ENCODE results near the gene RALGAPA2.
A peak's percentile ranks its signal among the peaks of the same experiment; 100 is the strongest.

Gene RALGAPA2

GRCh38 chr20:20731000-20731944 lies 18.8 kb upstream of the RALGAPA2 start:
- POLR2A ChIA-PET = no interaction called here
- no peak overlapping the region for H3K4me3 ChIP-seq (ENCODE audit: low read depth, low read length)
- no peak for DNase-seq (ENCODE audit: low read depth, low spot score)
- CTCF ChIA-PET = no interaction called here
- TF ChIP-seq, protein P1, sequence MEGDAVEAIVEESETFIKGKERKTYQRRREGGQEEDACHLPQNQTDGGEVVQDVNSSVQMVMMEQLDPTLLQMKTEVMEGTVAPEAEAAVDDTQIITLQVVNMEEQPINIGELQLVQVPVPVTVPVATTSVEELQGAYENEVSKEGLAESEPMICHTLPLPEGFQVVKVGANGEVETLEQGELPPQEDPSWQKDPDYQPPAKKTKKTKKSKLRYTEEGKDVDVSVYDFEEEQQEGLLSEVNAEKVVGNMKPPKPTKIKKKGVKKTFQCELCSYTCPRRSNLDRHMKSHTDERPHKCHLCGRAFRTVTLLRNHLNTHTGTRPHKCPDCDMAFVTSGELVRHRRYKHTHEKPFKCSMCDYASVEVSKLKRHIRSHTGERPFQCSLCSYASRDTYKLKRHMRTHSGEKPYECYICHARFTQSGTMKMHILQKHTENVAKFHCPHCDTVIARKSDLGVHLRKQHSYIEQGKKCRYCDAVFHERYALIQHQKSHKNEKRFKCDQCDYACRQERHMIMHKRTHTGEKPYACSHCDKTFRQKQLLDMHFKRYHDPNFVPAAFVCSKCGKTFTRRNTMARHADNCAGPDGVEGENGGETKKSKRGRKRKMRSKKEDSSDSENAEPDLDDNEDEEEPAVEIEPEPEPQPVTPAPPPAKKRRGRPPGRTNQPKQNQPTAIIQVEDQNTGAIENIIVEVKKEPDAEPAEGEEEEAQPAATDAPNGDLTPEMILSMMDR (IDR thresholded peaks at IDR 0.05; ENCODE audit: insufficient read depth, low read length, missing control alignments) = no peak

GRCh38 chr20:20729563-20729962 lies 17.1 kb upstream of the RALGAPA2 start:
- ChIA-PET CTCF (no interaction called here), POLR2A (interaction anchor here (0.6 kb wide), 1 partner anchor 10 kb away, joined by 3 read pairs; no protein-coding TSS in a partner anchor)
- no peak overlapping the region for H3K4me3 ChIP-seq (ENCODE audit: low read depth, low read length)
- TF ChIP-seq, protein P1 (IDR thresholded peaks at IDR 0.05; ENCODE audit: insufficient read depth, low read length, missing control alignments) = no peak
- DNase-seq (ENCODE audit: low read depth, low spot score) = no peak

GRCh38 chr20:20721489-20721888 lies 9.0 kb upstream of the RALGAPA2 start:
- no peak for DNase-seq (ENCODE audit: low read depth, low spot score)
- POLR2A ChIA-PET = no interaction called here
- CTCF ChIA-PET = no interaction called here
- TF ChIP-seq, protein P1 (IDR thresholded peaks at IDR 0.05; ENCODE audit: insufficient read depth, low read length, missing control alignments) = no peak
- H3K4me3 ChIP-seq (ENCODE audit: low read depth, low read length) = no peak overlapping the region

GRCh38 chr20:20720158-20720557 lies 7.7 kb upstream of the RALGAPA2 start:
- ChIA-PET CTCF (no interaction called here), POLR2A (no interaction called here)
- no peak overlapping the region for H3K4me3 ChIP-seq (ENCODE audit: low read depth, low read length)
- no peak for DNase-seq (ENCODE audit: low read depth, low spot score)
- TF ChIP-seq, protein P1 (IDR thresholded peaks at IDR 0.05; ENCODE audit: insufficient read depth, low read length, missing control alignments) = no peak

DNA sequence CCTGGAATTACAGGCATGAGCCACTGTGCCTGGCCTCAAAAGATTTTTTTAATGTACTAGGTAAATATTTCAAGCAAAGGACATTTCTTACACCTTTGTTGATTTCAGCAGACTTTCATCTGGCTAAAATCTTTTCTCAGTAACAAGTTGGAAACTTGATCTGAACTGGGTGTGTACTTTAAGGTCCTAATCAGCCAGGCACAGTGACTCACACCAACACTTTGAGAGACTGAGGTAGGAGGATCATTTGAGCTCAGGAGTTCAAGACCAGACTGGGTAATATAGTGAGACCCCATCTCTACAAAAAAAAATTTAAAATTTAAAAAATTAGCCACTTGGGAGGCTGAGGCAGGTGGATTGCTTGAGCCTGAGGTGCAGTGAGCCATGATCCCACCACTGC lies 7.0 kb upstream of the RALGAPA2 start:
- ChIA-PET CTCF (no interaction called here), POLR2A (interaction anchor here (0.6 kb wide), 1 partner anchor 10 kb away, joined by 3 read pairs; no protein-coding TSS in a partner anchor)
- TF ChIP-seq, protein P1 (IDR thresholded peaks at IDR 0.05; ENCODE audit: insufficient read depth, low read length, missing control alignments) = no peak

DNA sequence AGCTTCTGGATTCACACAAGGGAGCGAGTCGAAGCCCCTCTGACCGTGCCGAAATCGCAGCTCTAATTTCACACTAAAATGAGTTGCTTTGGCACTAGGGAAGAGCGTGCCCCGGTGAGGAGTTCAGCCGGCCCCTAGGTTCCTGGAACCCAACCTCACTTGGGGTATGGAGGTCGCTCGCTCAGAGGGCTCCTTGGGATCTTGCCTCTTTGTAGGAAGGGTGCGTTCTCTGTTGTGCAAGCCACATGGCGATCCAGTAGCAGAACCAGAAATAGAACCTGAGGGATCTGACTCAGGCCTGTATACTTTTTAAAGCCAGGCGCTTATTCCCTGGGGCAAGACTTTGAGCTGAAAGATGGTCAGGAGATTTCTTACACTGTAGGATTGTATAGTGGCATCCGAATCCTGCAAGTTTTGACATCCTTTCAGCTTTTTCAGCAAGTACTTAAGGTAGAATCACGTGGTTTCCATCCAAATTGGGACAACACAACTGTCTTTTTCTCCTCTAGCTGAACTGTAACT lies 861 bp upstream of the RALGAPA2 start:
- peak overlapping the region; percentile 76 for H3K4me3 ChIP-seq (ENCODE audit: low read depth, low read length)
- ChIA-PET POLR2A (no interaction called here), CTCF (interaction anchor here (1.1 to 1.5 kb wide), 2 partner anchors 9 to 120 kb away, joined by 3 to 4 read pairs; no protein-coding TSS in a partner anchor)
- TF ChIP-seq, protein P1 (IDR thresholded peaks at IDR 0.05; ENCODE audit: insufficient read depth, low read length, missing control alignments) = no peak
- DNase-seq (ENCODE audit: low read depth, low spot score) = no peak

More for the DNA sequence above, 7.0 kb upstream of the RALGAPA2 start:
- H3K4me3 ChIP-seq (ENCODE audit: low read depth, low read length) = no peak overlapping the region
- DNase-seq (ENCODE audit: low read depth, low spot score) = no peak

Data from AG04449 (cell line).